HG02623 (cell line): ENCODE data around the gene PLEKHG5.

Experiments used
- ATAC-seq: cut with Tn5 transposase; IDR thresholded peaks from one replicate; pipeline ENCODE4 v1.9.1; 2021; ENCODE audit warnings: moderate library complexity; ENCODE audit not compliant: unreplicated experiment

The PLEKHG5 gene

GRCh38 chr1:6511056-6511455, 19.6 kb upstream of the PLEKHG5 start:
- no peak for ATAC-seq

GRCh38 chr1:6510493-6510892, 19.0 kb upstream of the PLEKHG5 start:
- no peak for ATAC-seq

DNA sequence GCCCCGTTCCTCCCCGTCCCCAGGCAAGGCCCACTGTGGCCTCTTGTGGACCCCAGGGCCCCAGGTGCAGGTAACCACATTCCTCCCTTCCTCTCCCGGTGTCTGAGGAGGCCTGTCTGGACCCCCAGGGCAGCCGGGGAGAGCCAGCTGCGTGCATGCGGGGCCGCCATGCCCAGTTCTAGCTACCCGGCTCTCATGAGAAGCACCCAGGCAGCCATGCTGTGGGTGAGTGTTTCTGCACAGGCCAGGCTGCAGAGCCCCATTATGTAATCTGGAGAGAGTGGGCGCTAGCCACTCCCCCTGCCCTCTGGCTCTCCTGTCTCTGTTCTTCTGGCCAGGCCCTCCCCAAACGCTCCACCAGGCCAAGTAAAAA, 18.4 kb upstream of the PLEKHG5 start:
- no peak for ATAC-seq

- ATAC-seq = no peak
These were observed 17.9 kb upstream of the PLEKHG5 start for GRCh38 chr1:6509220-6509918.

DNA sequence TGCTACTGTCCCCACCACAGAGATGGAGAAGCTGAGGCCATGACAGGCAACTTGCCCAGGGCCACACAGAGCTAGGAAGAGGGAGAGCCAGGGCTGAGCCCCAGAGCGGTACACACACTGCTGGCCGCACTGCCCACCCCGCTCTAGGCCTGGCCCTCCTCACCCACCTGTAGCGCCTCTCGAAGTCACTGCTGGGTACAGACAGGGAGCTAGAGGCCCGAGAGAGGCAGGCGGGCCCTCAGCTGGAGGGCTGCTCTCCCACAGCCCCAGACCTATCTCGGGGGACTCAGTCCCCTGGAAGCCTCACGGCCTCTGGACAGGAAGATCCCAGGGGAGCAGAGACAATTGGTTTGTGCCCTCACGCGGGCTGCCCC, 17.3 kb upstream of the PLEKHG5 start:
- ATAC-seq = no peak

DNA sequence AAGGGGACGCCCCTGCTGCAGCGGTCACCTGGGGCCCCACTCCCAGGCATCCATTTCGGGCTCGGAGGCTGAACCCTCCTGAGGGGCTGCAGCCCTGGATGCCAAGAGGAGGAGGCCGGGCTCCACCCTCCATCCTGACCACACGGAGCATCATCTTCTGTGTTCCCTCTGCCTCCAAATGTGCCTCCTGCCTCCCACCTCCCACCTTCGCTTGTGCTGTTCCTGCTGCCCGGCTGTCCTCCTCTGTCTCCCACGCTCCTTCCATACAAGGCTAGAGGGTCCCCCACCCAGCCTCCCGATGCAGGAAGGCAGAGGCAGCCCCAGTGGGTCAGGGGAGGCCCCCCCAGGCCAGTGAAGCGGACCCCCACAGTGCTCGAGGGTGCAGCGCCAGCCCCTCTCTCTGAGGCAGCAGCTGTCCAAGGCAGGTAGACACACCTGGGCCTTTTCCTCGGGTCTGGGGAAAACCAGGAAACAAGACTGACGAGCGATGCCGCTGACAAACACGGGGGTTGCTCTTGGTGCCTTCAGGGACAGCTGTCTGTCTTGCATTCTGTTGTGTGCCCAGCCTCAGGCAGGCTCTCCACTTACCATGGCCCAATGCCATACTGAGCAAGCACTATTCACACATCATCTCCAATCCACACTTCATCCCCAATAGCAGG, 16.8 kb upstream of the PLEKHG5 start:
- no peak for ATAC-seq

- ATAC-seq = no peak
These were observed 16.0 kb upstream of the PLEKHG5 start for GRCh38 chr1:6507461-6507911.

- ATAC-seq = no peak
These were observed 15.6 kb upstream of the PLEKHG5 start for GRCh38 chr1:6507037-6507428.

DNA sequence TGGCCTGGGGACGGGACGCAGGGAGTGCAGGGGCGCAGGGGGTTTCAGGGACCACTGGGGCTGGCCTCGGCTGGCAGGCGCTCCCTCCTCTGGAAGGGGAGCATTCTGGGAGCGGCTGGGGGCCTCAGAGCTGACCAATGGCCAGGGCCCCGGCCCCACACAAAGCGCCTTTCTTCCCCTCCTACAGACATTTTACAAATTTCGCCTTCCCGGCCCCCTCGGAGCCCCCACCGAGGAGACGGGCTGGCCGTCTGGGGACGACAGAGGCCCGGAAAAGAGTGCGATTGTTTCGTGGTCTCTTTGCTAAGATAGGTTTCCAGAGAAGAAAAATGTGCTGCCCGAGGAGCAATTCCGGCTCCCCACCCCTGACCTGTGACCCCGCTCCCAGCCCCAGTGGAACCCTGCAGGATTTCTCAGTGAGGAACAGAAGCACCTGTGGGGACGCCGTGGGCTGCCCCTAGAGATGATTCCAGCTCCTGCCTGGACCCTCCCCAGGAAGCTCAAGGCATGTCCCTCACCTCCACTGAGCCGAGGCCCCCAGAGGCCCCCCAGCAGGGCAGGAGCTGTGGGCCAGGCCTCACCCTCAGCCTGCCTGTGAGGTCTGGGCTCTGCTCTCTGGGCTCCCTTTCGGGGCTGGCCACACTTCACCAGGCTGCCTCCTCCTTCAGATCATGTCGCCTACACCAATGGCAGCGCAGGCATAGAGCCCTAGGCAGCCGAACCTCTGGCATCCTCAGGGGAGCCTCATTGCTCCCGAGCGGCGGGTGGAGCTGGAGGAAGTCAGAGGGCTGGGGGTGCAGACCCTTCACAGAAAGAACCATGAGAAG, 15.0 kb upstream of the PLEKHG5 start:
- ATAC-seq = no peak

DNA sequence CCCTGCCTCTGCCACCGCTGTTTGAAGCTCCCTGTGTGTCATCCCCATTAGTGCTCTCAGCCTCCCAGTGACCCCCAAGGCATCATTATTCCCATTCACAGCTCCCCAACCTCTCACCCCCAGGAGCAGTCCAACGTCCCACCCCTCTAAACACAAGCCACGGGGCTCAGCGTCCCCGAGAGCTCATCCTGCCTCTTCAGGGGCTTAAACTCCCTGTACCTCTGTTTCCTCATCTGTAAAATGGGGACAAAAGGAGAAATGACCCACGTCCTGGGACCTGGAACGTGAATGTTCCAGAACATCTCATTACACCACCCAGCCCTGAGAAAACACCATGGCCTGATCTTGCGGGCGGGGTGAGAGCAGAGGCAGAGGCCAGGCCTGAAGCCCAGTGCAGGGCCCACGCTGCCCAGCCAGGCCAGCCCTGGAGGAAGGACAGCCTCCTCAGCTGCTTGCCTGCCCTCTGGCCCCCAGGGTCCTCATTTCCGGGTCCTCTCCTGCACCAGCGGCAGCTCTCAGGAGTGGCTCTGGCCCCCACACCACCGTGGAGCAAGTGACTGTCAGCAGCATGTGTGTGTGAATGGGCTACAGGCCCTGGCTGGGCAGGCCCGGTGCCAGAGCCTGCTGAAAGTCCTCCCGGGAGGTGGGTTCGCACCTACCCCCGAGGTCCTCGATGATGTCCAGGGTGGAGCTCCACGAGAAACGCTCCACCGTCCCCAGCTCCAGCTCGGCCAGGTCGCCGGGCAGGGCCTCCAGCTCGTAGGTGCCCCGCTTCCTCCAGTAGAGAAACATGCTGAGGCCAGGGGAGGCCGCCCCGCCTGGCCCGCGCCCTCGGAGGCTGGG, 14.1 kb upstream of the PLEKHG5 start:
- ATAC-seq = no peak

- ATAC-seq = no peak
These were observed 13.4 kb upstream of the PLEKHG5 start for GRCh38 chr1:6504887-6505286.

DNA sequence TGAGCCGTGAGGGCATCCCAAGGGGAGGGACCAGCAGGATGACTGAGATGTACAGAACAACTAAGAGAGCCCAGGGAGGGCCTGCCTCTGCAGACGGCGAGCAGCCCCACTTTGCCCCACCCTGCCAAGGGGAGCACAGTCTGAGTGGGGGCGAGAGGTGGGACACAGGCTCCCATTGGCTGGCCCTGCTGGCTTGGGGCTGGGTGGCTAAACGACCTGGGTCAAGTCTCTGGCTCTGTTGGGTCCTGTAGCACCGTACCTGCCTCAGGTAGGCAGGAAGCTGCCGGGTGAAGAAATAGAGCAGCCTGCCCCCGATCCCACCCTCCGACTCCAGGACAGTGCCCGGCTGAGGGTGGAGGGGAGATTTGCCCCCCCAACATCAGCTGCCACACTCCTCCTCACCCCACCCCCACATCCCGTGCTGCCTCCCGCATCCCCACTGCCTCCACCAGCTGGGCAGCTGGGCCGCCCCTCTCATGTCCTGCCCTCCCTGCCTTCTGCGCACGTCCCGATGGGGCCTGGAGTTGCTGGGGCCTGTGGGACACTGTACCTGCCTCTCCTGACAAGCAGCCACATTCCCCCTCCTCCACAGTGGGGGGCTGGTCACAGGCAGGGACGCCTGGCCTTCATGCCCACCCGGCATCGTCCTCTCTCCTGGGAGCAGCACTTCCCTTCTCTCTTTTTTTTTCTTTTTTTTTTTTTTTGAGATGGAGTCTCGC, 12.6 kb upstream of the PLEKHG5 start:
- ATAC-seq = no peak

GRCh38 chr1:6502000-6502891, 10.8 kb upstream of the PLEKHG5 start:
- ATAC-seq = no peak

- no peak for ATAC-seq
These were observed 9.9 kb upstream of the PLEKHG5 start for GRCh38 chr1:6501279-6501813.

DNA sequence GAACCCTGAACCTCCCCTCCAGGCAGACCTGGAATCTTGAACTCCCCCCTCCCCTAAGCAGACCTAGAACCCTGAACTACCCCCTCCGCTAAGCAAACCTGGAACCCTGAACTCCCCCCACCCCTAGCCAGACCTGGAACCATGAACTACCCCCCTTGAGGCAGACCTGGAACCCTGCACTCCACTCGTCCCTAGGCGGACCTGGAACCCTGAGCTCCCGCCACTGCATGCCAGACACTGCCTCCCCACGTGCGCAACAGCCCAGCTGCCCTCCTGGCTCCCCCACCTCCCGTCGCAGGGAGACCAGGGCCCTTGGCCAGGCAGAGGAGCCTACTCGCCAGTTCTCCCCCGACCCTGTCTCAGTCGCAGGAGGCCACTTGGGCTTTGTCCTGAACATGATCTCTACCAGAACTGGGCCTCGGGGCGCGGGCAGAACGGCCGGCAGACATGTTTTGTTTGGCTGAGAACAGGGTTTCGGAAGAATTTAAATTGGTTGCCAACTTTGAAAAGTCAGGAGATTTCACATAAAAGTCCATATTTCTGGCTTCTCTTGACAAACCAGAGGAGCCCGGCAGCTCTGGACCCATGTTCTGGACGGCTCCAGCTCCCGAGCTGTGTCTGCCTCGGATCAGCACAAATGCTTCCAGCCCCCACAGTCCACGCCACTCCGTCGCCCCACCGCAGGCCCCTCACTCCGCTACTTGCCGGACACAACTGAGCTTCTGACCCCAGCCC, 9.2 kb upstream of the PLEKHG5 start:
- no peak for ATAC-seq

GRCh38 chr1:6499296-6499695, 7.8 kb upstream of the PLEKHG5 start:
- ATAC-seq = no peak

GRCh38 chr1:6498576-6499111, 7.2 kb upstream of the PLEKHG5 start:
- no peak for ATAC-seq

- ATAC-seq = no peak
These were observed 6.6 kb upstream of the PLEKHG5 start for GRCh38 chr1:6497867-6498575.
